IMR-90 (cell line): Measurements from ENCODE around the gene RIPOR3.

Experiments
- RFX5 ChIP-seq: IDR thresholded peaks from 2 replicates; pipeline ENCODE4 v1.8.0; 2012; ENCODE audit warnings: low read depth, mild to moderate bottlenecking, low read length, moderate library complexity
- TF ChIP-seq, protein P1 (sequence below): fragments of 150-350 bp; IDR thresholded peaks from 2 replicates; pipeline ENCODE4 v1.6.1; 2016; ENCODE audit warnings: low read depth, mild to moderate bottlenecking, low read length, moderate library complexity, borderline replicate concordance

DNA sequence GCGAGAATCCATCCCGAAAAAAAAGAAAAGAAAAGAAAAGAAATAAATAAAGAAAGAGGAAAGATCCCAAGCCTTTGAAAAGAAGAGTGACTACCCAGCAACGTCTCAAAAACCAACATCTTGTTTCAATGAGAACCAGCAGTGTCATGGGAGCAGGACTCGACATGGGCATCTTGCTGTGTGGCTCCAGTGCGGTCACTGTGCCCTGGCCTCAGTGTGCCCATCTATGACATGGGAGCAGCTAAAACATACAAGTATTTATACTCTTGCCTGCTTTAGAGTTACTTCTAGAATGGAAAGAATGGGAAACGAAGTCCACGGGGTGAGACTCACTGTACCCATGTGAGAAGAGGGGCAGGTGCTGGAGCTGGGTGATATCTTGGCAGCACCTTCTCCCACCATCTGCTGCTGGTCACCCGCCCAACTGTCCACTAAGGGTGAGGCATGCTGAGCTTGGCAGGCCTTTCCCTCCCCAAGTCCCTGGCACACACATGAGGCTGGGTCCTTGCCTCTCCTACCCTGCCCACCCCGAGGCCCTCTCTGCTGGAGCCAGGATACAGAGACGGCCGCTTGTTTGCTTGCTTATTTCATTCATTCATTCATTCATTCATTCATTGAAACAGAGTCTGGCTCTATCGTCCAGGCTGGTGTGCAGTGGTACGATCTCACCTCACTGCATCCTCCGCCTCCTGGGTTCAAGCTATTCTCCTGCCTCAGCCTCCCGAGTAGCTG is 77.7 kb downstream of the RIPOR3 start:
- TF ChIP-seq, protein P1, sequence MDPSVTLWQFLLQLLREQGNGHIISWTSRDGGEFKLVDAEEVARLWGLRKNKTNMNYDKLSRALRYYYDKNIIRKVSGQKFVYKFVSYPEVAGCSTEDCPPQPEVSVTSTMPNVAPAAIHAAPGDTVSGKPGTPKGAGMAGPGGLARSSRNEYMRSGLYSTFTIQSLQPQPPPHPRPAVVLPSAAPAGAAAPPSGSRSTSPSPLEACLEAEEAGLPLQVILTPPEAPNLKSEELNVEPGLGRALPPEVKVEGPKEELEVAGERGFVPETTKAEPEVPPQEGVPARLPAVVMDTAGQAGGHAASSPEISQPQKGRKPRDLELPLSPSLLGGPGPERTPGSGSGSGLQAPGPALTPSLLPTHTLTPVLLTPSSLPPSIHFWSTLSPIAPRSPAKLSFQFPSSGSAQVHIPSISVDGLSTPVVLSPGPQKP, result no peak
- no peak for TF ChIP-seq RFX5
